Adrenal gland (tissue), 12 donors: Measurements from ENCODE around the gene USP34. TPM values are rescaled to one million over a fixed set of nuclear protein-coding genes. Genes with fewer than 3 reads are reported as not detected.

Source experiments
- DNase-seq, 7 donors: peaks; one replicate each; pipeline ENCODE4 v3.0.0-alpha.2; 2019 to 2020
- H3K27ac ChIP-seq, 5 donors: fragments of 200-600 bp; sonication (generic) in 4 of 5; 1 replicate in 3 of 5; 2 replicates in 2 of 5; pipeline versions ENCODE4 v1.5.1 to v1.8.0; 2016 to 2020; ENCODE audit warnings: mild to moderate bottlenecking in 1 of 5
- H3K27me3 ChIP-seq: fragments of 200-600 bp; 2 replicates; pipeline ENCODE4 v1.8.0; 2021
- H3K36me3 ChIP-seq, 2 donors: fragments of 200-600 bp; replicated peaks in 1 of 2; 1 replicate in 1 of 2; 2 replicates in 1 of 2; pipeline versions ENCODE4 v1.5.1 to v1.8.0; 2018 to 2022
- H3K4me1 ChIP-seq, 2 donors: fragments of 200-600 bp; replicated peaks in 1 of 2; 1 replicate in 1 of 2; 2 replicates in 1 of 2; pipeline versions ENCODE4 v1.5.1 to v1.8.0; 2018 to 2021
- H3K4me3 ChIP-seq, 4 donors: fragments of 200-600 bp; sonication (generic) in 3 of 4; one replicate each; pipeline ENCODE4 v1.5.1; 2016 to 2018
- H3K9me3 ChIP-seq, 3 donors: fragments of 200-600 bp; sonication (generic) in 1 of 3; replicated peaks in 1 of 3; 1 replicate in 2 of 3; 2 replicates in 1 of 3; pipeline versions ENCODE4 v1.5.1 to v1.8.0; 2016 to 2021
- POLR2A ChIP-seq, 2 donors: fragments of 450-650 bp; IDR thresholded peaks; one replicate each; pipeline ENCODE4 v1.6.1; 2017; ENCODE audit warnings: antibody characterized with exemption in 2 of 2, mild to moderate bottlenecking in 2 of 2, moderate library complexity in 1 of 2
- WGBS, 4 donors: extraction: QIAGEN DNeasy Blood & Tissue Kit in 2 of 4; methylation state at CpG; one replicate each; pipeline versions ENCODE4 v1.1.5 to v1.1.7; 2013 to 2017; 5-methylcytosine and 5-hydroxymethylcytosine counted together
- intact Hi-C, 2 donors: fragments of 100-400 bp; cut with DNase I; formaldehyde crosslinking; loops; one replicate each; pipeline versions ENCODE4 v1.14.1 to v1.15.0; 2022 to 2023
- polyA plus RNA-seq, 3 donors: library from polyadenylated mRNA; stranded (reverse); fragments of 200-250 nt in 2 of 3; fragments of 350-450 nt in 1 of 3; fragmentation: Illumina TruSeq in 1 of 3; extraction: RNeasy Lipid Tissue Mini Kit (QIAGEN cat#74804) in 1 of 3; gene quantifications; one replicate each; pipeline ENCODE4 v1.2.3, GENCODE V29; 2013 to 2014
- total RNA-seq, 9 donors: library from RNA; depleted of rRNA in 4 of 9; stranded (reverse); fragments of >200 nt in 4 of 9; fragments of 120-200 nt in 1 of 9; fragmentation: NEBNext Ultra II Directional in 1 of 9; extraction: Animal tissue kit (Norgen Biotek cat#: 25700) in 1 of 9; gene quantifications; one replicate each; pipeline versions ENCODE4 v1.1.0 to v1.2.4, GENCODE V29; 2013 to 2023
- TF ChIP-seq, protein P1 (sequence below), 6 experiments: fragments of 450-650 bp in 4 of 6; fragments of 200-600 bp in 2 of 6; sonication (generic) in 1 of 6; IDR thresholded peaks; 1 replicate in 5 of 6; 2 replicates in 1 of 6; pipeline versions ENCODE4 v1.5.1 to v1.8.0; 2016 to 2021; ENCODE audit warnings: antibody characterized with exemption in 6 of 6, mild to moderate bottlenecking in 2 of 6, moderate library complexity in 1 of 6
- donor health status: healthy with polysubstance abuse.
- donor health status: Bipolar disorder and iron deficiency.
- donor health status: DM: yes; HTN: yes; CAD: no.
- donor health status: DM: no; HTN: no; CAD: no.
- donor health status: DM: no; HTN: no; CAD: no.
- donor health status: DM: yes; HTN: yes; CAD: no.

Gene USP34
- total and polyA plus RNA-seq, 12 donors = 78.1 to 163 (median 99.2) TPM

DNA sequence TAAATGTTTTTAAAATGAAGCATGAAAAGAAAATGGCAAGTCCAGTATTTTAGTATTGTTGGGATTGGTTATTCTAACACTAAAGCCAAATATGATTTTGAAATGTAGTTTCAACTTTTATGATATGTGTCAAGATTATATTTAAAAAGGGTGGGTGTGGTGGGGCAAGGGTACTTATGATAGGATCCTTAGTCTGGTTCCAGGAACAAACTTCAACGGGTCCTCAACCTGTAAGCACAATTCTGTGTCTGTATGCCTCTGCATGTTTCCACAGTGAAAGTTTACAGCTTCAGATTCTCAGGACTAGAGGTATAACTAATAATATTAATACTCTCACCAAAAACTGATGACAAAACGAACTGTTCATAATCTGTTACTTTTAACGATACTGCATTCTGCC, 5.8 kb downstream of the USP34 start:
- TF ChIP-seq, protein P1, sequence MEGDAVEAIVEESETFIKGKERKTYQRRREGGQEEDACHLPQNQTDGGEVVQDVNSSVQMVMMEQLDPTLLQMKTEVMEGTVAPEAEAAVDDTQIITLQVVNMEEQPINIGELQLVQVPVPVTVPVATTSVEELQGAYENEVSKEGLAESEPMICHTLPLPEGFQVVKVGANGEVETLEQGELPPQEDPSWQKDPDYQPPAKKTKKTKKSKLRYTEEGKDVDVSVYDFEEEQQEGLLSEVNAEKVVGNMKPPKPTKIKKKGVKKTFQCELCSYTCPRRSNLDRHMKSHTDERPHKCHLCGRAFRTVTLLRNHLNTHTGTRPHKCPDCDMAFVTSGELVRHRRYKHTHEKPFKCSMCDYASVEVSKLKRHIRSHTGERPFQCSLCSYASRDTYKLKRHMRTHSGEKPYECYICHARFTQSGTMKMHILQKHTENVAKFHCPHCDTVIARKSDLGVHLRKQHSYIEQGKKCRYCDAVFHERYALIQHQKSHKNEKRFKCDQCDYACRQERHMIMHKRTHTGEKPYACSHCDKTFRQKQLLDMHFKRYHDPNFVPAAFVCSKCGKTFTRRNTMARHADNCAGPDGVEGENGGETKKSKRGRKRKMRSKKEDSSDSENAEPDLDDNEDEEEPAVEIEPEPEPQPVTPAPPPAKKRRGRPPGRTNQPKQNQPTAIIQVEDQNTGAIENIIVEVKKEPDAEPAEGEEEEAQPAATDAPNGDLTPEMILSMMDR (IDR thresholded peaks at IDR 0.05) = no peak
- no peak for TF ChIP-seq POLR2A (IDR thresholded peaks at IDR 0.05)
- intact Hi-C loops = no loop called here
- whole genome bisulfite sequencing, 4 donors = 78 to 85% (median 80%) methylated on average over 3 of the region's 3 CpGs
- Histone ChIP-seq H3K4me1 (peaks cover 15 to 35% of the 10 kb centered on the region in 2 donors), H3K27ac (no peak overlapping the region), H3K9me3 (no peaks in the 10 kb centered on the region), H3K27me3 (no peaks in the 10 kb centered on the region), H3K4me3 (no peak overlapping the region), H3K36me3 (no peaks in the 10 kb centered on the region)
- DNase-seq = no peak

DNA sequence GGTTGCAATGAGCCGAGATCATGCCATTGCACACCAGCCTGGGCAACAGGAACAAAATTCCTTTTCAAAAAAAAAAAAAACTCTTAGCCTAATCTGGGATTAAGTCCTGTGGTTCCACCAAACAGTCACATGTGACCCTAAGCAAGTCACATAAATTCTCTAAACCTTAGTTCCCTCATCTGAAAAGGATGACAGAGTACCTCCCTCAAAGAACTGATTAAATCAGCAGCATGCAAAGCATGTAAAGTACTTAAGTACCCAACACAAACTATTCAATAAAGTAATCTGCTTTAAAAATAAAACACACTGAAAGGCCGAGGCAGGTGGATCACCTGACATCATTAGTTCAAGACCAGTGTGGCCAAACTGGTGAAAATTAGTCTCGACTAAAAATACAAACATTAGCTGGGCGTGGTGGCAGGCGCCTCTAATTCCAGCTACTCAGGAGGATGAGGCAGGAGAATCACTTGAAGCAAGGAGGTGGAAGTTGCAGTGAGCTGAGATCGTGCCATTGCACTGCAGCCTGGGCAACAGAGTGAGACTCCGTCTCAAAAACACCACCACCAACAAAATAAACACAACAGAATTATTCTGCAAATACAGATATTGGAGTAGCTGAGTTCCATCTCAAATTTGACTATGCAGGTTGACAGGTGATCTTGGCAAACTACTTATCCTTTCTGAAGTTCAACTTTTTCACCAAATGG, 7.0 kb downstream of the USP34 start:
- Histone ChIP-seq H3K9me3 (no peaks in the 10 kb centered on the region), H3K27ac (no peak overlapping the region), H3K27me3 (no peaks in the 10 kb centered on the region), H3K36me3 (no peaks in the 10 kb centered on the region), H3K4me3 (no peak overlapping the region), H3K4me1 (peaks cover 15 to 39% of the 10 kb centered on the region in 2 donors)
- peak in 1 of 7 donors; percentile 39 for DNase-seq
- WGBS, 4 donors = 91 to 94% (median 92%) methylated on average over 7 of the region's 7 CpGs
- intact Hi-C loops = no loop called here
- TF ChIP-seq, protein P1 (IDR thresholded peaks at IDR 0.05) = no peak
- TF ChIP-seq POLR2A (IDR thresholded peaks at IDR 0.05) = no peak

DNA sequence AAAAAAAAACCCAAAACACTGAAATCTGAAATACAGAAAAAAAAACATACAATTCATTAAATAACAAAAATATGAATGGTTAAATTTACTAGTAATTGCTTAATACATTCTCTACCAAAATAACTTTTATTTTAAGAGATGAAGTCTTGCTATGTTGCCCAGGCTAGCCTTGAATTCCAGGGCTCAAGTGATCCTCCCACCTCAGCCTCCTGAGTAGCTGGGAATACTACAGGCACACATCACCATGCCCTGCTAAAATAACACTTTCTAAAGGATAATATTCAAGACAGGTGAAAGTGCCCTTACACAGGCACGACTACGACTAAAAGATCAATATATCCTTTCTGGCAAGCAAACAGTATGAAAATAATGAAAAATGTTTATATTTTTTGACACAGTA, 9.5 kb downstream of the USP34 start:
- H3K4me1 ChIP-seq = peaks cover 18 to 41% of the 10 kb centered on the region in 2 donors
- intact Hi-C loops = no loop called here

DNA sequence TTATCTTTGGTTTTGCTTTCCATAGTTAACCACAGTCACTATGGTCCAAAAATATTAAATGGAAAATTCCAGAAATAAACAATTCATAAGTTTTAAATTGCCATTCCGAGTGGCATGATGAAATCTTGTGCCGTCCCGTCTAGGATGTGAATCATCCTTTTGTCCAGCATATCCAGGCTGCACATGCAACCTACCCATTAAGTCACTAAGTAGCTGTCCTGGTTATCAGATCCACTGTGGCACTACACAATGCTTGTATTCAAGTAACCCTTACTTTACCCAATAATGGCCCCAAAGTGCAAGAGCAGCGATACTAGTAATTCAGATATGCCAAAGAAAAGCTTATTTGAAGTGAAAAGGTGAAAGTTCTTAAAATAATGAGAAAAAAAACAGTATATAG, 10.7 kb downstream of the USP34 start:
- peak in 6 of 7 donors; percentile 56 to 73 (median 64) for DNase-seq
- H3K27ac ChIP-seq = peak overlapping the region in 4 of 5 donors; percentile 4 to 81 (median 66)
- no peaks in the 10 kb centered on the region for H3K9me3 ChIP-seq
- no peak overlapping the region for H3K4me3 ChIP-seq
- H3K36me3 ChIP-seq = no peaks in the 10 kb centered on the region
- intact Hi-C loops = no loop called here
- peaks cover 18 to 48% of the 10 kb centered on the region in 2 donors for H3K4me1 ChIP-seq
- WGBS, 4 donors = 29 to 41% (median 37%) methylated on average over 4 of the region's 4 CpGs
- TF ChIP-seq, protein P1 (IDR thresholded peaks at IDR 0.05) = no peak
- no peak for TF ChIP-seq POLR2A (IDR thresholded peaks at IDR 0.05)
- H3K27me3 ChIP-seq = no peaks in the 10 kb centered on the region

More for the DNA sequence above, 9.5 kb downstream of the USP34 start:
- Histone ChIP-seq H3K4me3 (no peak overlapping the region), H3K9me3 (no peaks in the 10 kb centered on the region), H3K27me3 (no peaks in the 10 kb centered on the region), H3K27ac (no peak overlapping the region), H3K36me3 (no peaks in the 10 kb centered on the region)
- DNase-seq = no peak
- TF ChIP-seq POLR2A (IDR thresholded peaks at IDR 0.05) = no peak
- TF ChIP-seq, protein P1 (IDR thresholded peaks at IDR 0.05) = no peak
- WGBS, 4 donors = 86 to 94% (median 91%) methylated on average over 2 of the region's 2 CpGs
